OCI-LY3 (cell line): ENCODE measurements around the gene VAV2.

Experiments used
- EZH2phosphoT487 ChIP-seq: fragments of 200-600 bp; shearing (Covaris generic); IDR thresholded peaks from 2 replicates; pipeline ENCODE4 v1.6.1; 2018; ENCODE audit warnings: antibody characterized with exemption, mixed run types, low read depth
- TF ChIP-seq, protein P1 (sequence below): fragments of 200-600, 300-600 bp; sonication (generic); IDR thresholded peaks from 2 replicates; pipeline ENCODE4 v1.5.1; 2014; ENCODE audit warnings: antibody characterized with exemption, low read length, low read depth

DNA sequence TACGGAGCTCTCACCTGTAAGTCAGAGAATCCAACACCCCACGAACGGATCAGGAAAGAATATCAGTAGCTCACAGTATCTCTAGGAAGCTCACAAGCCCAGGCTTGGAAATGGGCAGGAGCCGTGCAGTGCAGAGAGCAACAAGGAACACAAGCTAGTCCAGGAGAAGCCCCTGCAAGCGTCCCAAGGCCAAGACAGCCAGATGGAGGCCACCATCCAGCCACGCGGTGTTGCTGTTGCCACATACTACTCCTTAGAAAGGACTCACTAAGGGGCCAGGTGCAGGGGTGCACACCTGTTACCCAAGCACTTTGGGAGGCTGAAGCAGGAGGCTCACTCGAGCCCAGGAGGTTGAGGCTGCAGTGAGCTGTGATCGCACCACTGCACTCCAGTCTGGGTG, 15.4 kb upstream of the VAV2 start:
- TF ChIP-seq, protein P1, sequence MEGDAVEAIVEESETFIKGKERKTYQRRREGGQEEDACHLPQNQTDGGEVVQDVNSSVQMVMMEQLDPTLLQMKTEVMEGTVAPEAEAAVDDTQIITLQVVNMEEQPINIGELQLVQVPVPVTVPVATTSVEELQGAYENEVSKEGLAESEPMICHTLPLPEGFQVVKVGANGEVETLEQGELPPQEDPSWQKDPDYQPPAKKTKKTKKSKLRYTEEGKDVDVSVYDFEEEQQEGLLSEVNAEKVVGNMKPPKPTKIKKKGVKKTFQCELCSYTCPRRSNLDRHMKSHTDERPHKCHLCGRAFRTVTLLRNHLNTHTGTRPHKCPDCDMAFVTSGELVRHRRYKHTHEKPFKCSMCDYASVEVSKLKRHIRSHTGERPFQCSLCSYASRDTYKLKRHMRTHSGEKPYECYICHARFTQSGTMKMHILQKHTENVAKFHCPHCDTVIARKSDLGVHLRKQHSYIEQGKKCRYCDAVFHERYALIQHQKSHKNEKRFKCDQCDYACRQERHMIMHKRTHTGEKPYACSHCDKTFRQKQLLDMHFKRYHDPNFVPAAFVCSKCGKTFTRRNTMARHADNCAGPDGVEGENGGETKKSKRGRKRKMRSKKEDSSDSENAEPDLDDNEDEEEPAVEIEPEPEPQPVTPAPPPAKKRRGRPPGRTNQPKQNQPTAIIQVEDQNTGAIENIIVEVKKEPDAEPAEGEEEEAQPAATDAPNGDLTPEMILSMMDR, result no peak
- no peak for TF ChIP-seq EZH2phosphoT487
